Measurements from ENCODE around the gene FAM118B.
"Not testable (repeated sequence)": the region's sequence is repeated elsewhere in the genome, so short reads cannot be mapped to it uniquely, and the experiment has no call there.

FAM118B gene

GRCh38 chr11:126268708-126269579 is 57.4 kb downstream of the FAM118B start, which contains the start of the genes FOXRED1 and SRPRA:
FOXRED1 (plus strand) TSS chr11:126269154; CDS start chr11:126269207, 53 bp downstream.
SRPRA (minus strand) TSS chr11:126268895; CDS start chr11:126268804, 91 bp downstream.
- peak; percentile 99 for DNase-seq (ENCODE audit: low spot score)

GRCh38 chr11:126277322-126277721 is 65.7 kb downstream of the FAM118B start:
- no peak for DNase-seq (ENCODE audit: low spot score)

GRCh38 chr11:126277780-126278179 is 66.2 kb downstream of the FAM118B start:
- DNase-seq (ENCODE audit: low spot score), result no peak

GRCh38 chr11:126279191-126279590 is 67.6 kb downstream of the FAM118B start:
- no peak for DNase-seq (ENCODE audit: low spot score)

- DNase-seq (ENCODE audit: low spot score), result no peak
These were observed 69.0 kb downstream of the FAM118B start for GRCh38 chr11:126280595-126280994.

GRCh38 chr11:126281245-126281644 is 69.7 kb downstream of the FAM118B start:
- no peak for DNase-seq (ENCODE audit: low spot score)

GRCh38 chr11:126281666-126282175 is 70.1 kb downstream of the FAM118B start:
- no peak for DNase-seq (ENCODE audit: low spot score)

GRCh38 chr11:126282361-126282735 is 70.8 kb downstream of the FAM118B start:
- peak; percentile 30 for DNase-seq (ENCODE audit: low spot score)

- peak; percentile 86 for DNase-seq (ENCODE audit: low spot score)
These were observed 71.4 kb downstream of the FAM118B start, which contains the start of gene TIRAP for GRCh38 chr11:126282736-126283591. TIRAP (plus strand) TSS chr11:126283093; CDS start chr11:126290895, 7,802 bp downstream.

- DNase-seq (ENCODE audit: low spot score), result peak; percentile 91
These were observed 73.2 kb downstream of the FAM118B start for GRCh38 chr11:126284829-126285228.

- no peak for DNase-seq (ENCODE audit: low spot score)
These were observed 76.7 kb downstream of the FAM118B start for GRCh38 chr11:126288237-126288636.

- DNase-seq (ENCODE audit: low spot score), result no peak
These were observed 79.3 kb downstream of the FAM118B start for GRCh38 chr11:126290887-126291286.

GRCh38 chr11:126293726-126294125 is 82.1 kb downstream of the FAM118B start:
- no peak for DNase-seq (ENCODE audit: low spot score)

- DNase-seq (ENCODE audit: low spot score), result no peak
These were observed 85.4 kb downstream of the FAM118B start for GRCh38 chr11:126297004-126297403.

GRCh38 chr11:126303623-126304456 is 92.3 kb downstream of the FAM118B start, which contains the start of gene DCPS:
DCPS (plus strand) TSS chr11:126304060; CDS start chr11:126304081, 21 bp downstream.
- DNase-seq (ENCODE audit: low spot score), result peak; percentile 92

GRCh38 chr11:126304457-126305075 is 93.0 kb downstream of the FAM118B start:
- DNase-seq (ENCODE audit: low spot score), result no peak

- DNase-seq (ENCODE audit: low spot score), result no peak
These were observed 94.1 kb downstream of the FAM118B start for GRCh38 chr11:126305699-126306098.

- peak; percentile 36 for DNase-seq (ENCODE audit: low spot score)
These were observed 96.1 kb downstream of the FAM118B start for GRCh38 chr11:126307706-126308105.

GRCh38 chr11:126308271-126308671 is 96.7 kb downstream of the FAM118B start:
- DNase-seq (ENCODE audit: low spot score), result no peak

- not testable (repeated sequence) for DNase-seq (ENCODE audit: low spot score)
These were observed 97.2 kb downstream of the FAM118B start for GRCh38 chr11:126308771-126309170.
